WTC11 (cell line): ENCODE data around the gene TECRL. TPM values are rescaled to one million over a fixed set of nuclear protein-coding genes. Genes with fewer than 3 reads are reported as not detected.

ENCODE experiments used
- ATAC-seq: fragments of 200-7000 bp; cut with Tn5 transposase; 2 replicates; pipeline ENCODE4 v1.10.0; 2021; ENCODE audit warnings: mild to moderate bottlenecking, moderate library complexity
- CTCF ChIA-PET: fragments of 300-600 bp; sonication (Branson Sonifier 250); formaldehyde crosslinking; loops from one replicate; lab custom pipeline; 2021; ENCODE audit warnings: antibody characterized with exemption; lab: Charles Lee
- POLR2A ChIA-PET: fragments of 350-600 bp; sonication (Branson Sonifier 250); formaldehyde crosslinking; loops from one replicate; lab custom pipeline; 2021; ENCODE audit warnings: antibody characterized with exemption; lab: Charles Lee
- DNase-seq: peaks from one replicate; pipeline ENCODE4 v3.0.0; 2021; ENCODE audit warnings: low spot score
- H3K27ac Mint-ChIP-seq: 2 replicates; pipeline ENCODE4 v1.8.0; 2021; ENCODE audit warnings: mixed read lengths
- H3K27me3 Mint-ChIP-seq: 2 replicates; pipeline ENCODE4 v1.8.0; 2021; ENCODE audit warnings: low read depth, mild to moderate bottlenecking, moderate library complexity, mixed read lengths
- H3K36me3 Mint-ChIP-seq: 2 replicates; pipeline ENCODE4 v1.8.0; 2021; ENCODE audit warnings: mixed read lengths
- H3K4me1 Mint-ChIP-seq: 2 replicates; pipeline ENCODE4 v1.8.0; 2022; ENCODE audit warnings: mixed read lengths
- H3K4me3 Mint-ChIP-seq: 2 replicates; pipeline ENCODE4 v1.8.0; 2021; ENCODE audit warnings: mild to moderate bottlenecking, moderate library complexity, mixed read lengths
- H3K9me3 Mint-ChIP-seq: 2 replicates; pipeline ENCODE4 v1.8.0; 2021; ENCODE audit warnings: mixed read lengths
- CREB1 ChIP-seq: sonication (generic); formaldehyde crosslinking; IDR thresholded peaks from 2 replicates; pipeline ENCODE4 v1.8.0; 2023; ENCODE audit warnings: mild to moderate bottlenecking, missing genetic modification reagents
- CREM ChIP-seq: sonication (generic); formaldehyde crosslinking; IDR thresholded peaks from 2 replicates; pipeline ENCODE4 v1.8.1; 2022; ENCODE audit warnings: mild to moderate bottlenecking, missing genetic modification reagents, moderate library complexity
- ETV6 ChIP-seq: sonication (generic); formaldehyde crosslinking; IDR thresholded peaks from 2 replicates; pipeline ENCODE4 v1.8.1; 2022; ENCODE audit warnings: mild to moderate bottlenecking, missing genetic modification reagents
- FOXP1 ChIP-seq: sonication (generic); formaldehyde crosslinking; IDR thresholded peaks from 2 replicates; pipeline ENCODE4 v1.8.0; 2022; ENCODE audit warnings: missing genetic modification reagents, mild to moderate bottlenecking, moderate library complexity, borderline replicate concordance
- NFYB ChIP-seq: sonication (generic); formaldehyde crosslinking; conservative IDR thresholded peaks from 2 replicates; pipeline ENCODE4 v1.8.0; 2022; ENCODE audit warnings: low read depth, missing genetic modification reagents
- NR2C2 ChIP-seq: sonication (generic); formaldehyde crosslinking; IDR thresholded peaks from 2 replicates; pipeline ENCODE4 v1.8.0; 2022; ENCODE audit warnings: mild to moderate bottlenecking, missing genetic modification reagents
- PRRX2 ChIP-seq: fragments of 250-450 bp; sonication (Bioruptor Pico); IDR thresholded peaks from 2 replicates; pipeline ENCODE4 v1.8.0; 2021; ENCODE audit warnings: mild to moderate bottlenecking
- RELA ChIP-seq: sonication (generic); formaldehyde crosslinking; IDR thresholded peaks from 2 replicates; pipeline ENCODE4 v1.8.1; 2022; ENCODE audit warnings: missing genetic modification reagents, mild to moderate bottlenecking, borderline replicate concordance
- TCF7 ChIP-seq: sonication (generic); formaldehyde crosslinking; IDR thresholded peaks from 2 replicates; pipeline ENCODE4 v1.8.0; 2022; ENCODE audit warnings: mild to moderate bottlenecking, low read depth, missing genetic modification reagents, moderate library complexity
- TEAD4 ChIP-seq: sonication (generic); formaldehyde crosslinking; IDR thresholded peaks from 2 replicates; pipeline ENCODE4 v1.8.0; 2022; ENCODE audit warnings: mild to moderate bottlenecking, missing genetic modification reagents
- ZNF138 ChIP-seq: sonication (generic); formaldehyde crosslinking; conservative IDR thresholded peaks from 2 replicates; pipeline ENCODE4 v1.8.1; 2022; ENCODE audit warnings: mild to moderate bottlenecking, moderate library complexity, missing genetic modification reagents
- ZNF232 ChIP-seq: sonication (generic); formaldehyde crosslinking; IDR thresholded peaks from 2 replicates; pipeline ENCODE4 v1.8.0; 2022; ENCODE audit warnings: mild to moderate bottlenecking, missing genetic modification reagents
- ZNF263 ChIP-seq: sonication (generic); formaldehyde crosslinking; IDR thresholded peaks from 2 replicates; pipeline ENCODE4 v1.8.1; 2022; ENCODE audit warnings: low read depth, mild to moderate bottlenecking, moderate library complexity, missing genetic modification reagents
- ZNF671 ChIP-seq: fragments of 250-450 bp; sonication (Bioruptor Pico); IDR thresholded peaks from 2 replicates; pipeline ENCODE4 v1.8.0; 2021; ENCODE audit warnings: mild to moderate bottlenecking
- total RNA-seq: library from RNA; stranded (reverse); gene quantifications from 3 replicates; pipeline ENCODE4 v1.2.3, GENCODE V29; 2021
- TF ChIP-seq, protein P1 (sequence below): fragments of 250-450 bp; sonication (Bioruptor Pico); IDR thresholded peaks from 2 replicates; pipeline ENCODE4 v1.9.0; 2021; ENCODE audit warnings: moderate library complexity, mild to moderate bottlenecking, inconsistent platforms, borderline replicate concordance
- TF ChIP-seq, protein P2 (sequence below): sonication (generic); formaldehyde crosslinking; conservative IDR thresholded peaks from 2 replicates; pipeline ENCODE4 v1.8.1; 2023; ENCODE audit warnings: mild to moderate bottlenecking, low read depth, missing genetic modification reagents, moderate library complexity
- TF ChIP-seq, protein P3 (sequence below): sonication (generic); formaldehyde crosslinking; IDR thresholded peaks from 2 replicates; pipeline ENCODE4 v1.8.1; 2023; ENCODE audit warnings: mild to moderate bottlenecking, missing genetic modification reagents
- TF ChIP-seq, protein P4 (sequence below): sonication (generic); formaldehyde crosslinking; IDR thresholded peaks from 2 replicates; pipeline ENCODE4 v1.8.0; 2022; ENCODE audit warnings: mild to moderate bottlenecking, missing genetic modification reagents
- TF ChIP-seq, protein P5 (sequence below): sonication (generic); formaldehyde crosslinking; IDR thresholded peaks from 2 replicates; pipeline ENCODE4 v1.8.1; 2022; ENCODE audit warnings: mild to moderate bottlenecking, moderate library complexity, missing genetic modification reagents
- TF ChIP-seq, protein P6 (sequence below): sonication (generic); formaldehyde crosslinking; IDR thresholded peaks from 2 replicates; pipeline ENCODE4 v1.8.1; 2022; ENCODE audit warnings: mild to moderate bottlenecking, missing genetic modification reagents, moderate library complexity, borderline replicate concordance
- TF ChIP-seq, protein P7 (sequence below): sonication (generic); formaldehyde crosslinking; IDR thresholded peaks from 2 replicates; pipeline ENCODE4 v1.8.1; 2023; ENCODE audit warnings: mild to moderate bottlenecking, missing genetic modification reagents, moderate library complexity

The TECRL gene
- total RNA-seq, 1 experiment from 2014 or later: not detected

DNA sequence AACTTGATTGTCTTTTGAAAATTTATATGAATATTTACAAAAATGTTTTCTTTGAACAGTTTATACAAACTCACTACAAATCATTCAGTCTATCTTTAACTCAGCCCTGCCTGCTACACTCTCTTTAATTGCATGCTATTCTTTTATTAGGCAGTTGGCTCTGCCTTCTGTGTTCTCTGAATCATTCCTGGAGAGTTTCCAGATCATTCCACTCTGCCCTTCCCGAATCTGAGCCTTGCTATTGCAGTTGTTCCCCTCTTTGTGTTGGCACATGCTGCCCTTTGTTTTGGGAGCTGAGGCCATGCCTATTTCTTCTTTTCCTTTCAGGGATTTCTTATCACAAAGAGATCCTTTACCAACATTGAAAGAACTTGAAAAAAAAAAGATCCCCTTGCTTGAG, 8.7 kb upstream of the TECRL start:
- Mint-ChIP-seq H3K4me1 (peaks cover 6% of the 10 kb centered on the region; the same call in 1 of the 2 replicates), H3K27me3 (no peaks in the 10 kb centered on the region), H3K4me3 (no peak overlapping the region), H3K9me3 (no peaks in the 10 kb centered on the region), H3K27ac (peak overlapping the region; percentile 71), H3K36me3 (no peaks in the 10 kb centered on the region)
- no peak for DNase-seq
- ATAC-seq: no peak
- TF ChIP-seq CREB1 (CRISPR knock-in tag) (no peak), RELA (CRISPR knock-in tag) (no peak), ZNF232 (CRISPR knock-in tag) (no peak), PRRX2 (CRISPR knock-in tag) (no peak), NR2C2 (CRISPR knock-in tag) (no peak)
- TF ChIP-seq, protein P1, sequence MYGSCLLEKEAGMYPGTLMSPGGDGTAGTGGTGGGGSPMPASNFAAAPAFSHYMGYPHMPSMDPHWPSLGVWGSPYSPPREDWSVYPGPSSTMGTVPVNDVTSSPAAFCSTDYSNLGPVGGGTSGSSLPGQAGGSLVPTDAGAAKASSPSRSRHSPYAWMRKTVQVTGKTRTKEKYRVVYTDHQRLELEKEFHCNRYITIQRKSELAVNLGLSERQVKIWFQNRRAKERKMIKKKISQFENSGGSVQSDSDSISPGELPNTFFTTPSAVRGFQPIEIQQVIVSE (CRISPR knock-in tag): no peak
- TF ChIP-seq, protein P2, sequence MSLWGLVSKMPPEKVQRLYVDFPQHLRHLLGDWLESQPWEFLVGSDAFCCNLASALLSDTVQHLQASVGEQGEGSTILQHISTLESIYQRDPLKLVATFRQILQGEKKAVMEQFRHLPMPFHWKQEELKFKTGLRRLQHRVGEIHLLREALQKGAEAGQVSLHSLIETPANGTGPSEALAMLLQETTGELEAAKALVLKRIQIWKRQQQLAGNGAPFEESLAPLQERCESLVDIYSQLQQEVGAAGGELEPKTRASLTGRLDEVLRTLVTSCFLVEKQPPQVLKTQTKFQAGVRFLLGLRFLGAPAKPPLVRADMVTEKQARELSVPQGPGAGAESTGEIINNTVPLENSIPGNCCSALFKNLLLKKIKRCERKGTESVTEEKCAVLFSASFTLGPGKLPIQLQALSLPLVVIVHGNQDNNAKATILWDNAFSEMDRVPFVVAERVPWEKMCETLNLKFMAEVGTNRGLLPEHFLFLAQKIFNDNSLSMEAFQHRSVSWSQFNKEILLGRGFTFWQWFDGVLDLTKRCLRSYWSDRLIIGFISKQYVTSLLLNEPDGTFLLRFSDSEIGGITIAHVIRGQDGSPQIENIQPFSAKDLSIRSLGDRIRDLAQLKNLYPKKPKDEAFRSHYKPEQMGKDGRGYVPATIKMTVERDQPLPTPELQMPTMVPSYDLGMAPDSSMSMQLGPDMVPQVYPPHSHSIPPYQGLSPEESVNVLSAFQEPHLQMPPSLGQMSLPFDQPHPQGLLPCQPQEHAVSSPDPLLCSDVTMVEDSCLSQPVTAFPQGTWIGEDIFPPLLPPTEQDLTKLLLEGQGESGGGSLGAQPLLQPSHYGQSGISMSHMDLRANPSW (CRISPR knock-in tag): no peak
- TF ChIP-seq, protein P3, sequence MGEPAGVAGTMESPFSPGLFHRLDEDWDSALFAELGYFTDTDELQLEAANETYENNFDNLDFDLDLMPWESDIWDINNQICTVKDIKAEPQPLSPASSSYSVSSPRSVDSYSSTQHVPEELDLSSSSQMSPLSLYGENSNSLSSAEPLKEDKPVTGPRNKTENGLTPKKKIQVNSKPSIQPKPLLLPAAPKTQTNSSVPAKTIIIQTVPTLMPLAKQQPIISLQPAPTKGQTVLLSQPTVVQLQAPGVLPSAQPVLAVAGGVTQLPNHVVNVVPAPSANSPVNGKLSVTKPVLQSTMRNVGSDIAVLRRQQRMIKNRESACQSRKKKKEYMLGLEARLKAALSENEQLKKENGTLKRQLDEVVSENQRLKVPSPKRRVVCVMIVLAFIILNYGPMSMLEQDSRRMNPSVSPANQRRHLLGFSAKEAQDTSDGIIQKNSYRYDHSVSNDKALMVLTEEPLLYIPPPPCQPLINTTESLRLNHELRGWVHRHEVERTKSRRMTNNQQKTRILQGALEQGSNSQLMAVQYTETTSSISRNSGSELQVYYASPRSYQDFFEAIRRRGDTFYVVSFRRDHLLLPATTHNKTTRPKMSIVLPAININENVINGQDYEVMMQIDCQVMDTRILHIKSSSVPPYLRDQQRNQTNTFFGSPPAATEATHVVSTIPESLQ: no peak
- POLR2A ChIA-PET: interaction anchor here (0.5 kb wide), 1 partner anchor 24 kb away, joined by 3 read pairs; no protein-coding TSS in a partner anchor
- CTCF ChIA-PET: no interaction called here

DNA sequence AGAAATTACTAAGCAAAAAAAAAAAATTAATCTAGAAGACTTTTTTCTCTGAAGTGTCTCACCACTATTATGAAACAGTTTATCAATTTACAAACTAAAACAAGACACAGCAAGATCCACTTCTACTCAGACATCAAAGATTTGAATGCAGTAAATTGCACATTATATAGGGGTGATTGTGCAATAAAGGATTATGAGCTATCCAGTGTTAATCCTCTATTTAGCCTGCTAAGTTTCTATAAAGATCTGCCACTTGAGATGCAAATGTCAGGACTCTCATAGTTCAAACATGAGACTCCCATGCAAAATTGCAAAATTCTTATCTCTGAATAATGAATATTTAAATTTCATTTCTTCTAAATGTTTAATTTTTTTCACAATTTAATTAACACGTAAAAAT, 2.2 kb downstream of the TECRL start:
- CTCF ChIA-PET: no interaction called here
- TF ChIP-seq TEAD4: no peak
- TF ChIP-seq ZNF138 (CRISPR knock-in tag): no peak
- TF ChIP-seq, protein P4, sequence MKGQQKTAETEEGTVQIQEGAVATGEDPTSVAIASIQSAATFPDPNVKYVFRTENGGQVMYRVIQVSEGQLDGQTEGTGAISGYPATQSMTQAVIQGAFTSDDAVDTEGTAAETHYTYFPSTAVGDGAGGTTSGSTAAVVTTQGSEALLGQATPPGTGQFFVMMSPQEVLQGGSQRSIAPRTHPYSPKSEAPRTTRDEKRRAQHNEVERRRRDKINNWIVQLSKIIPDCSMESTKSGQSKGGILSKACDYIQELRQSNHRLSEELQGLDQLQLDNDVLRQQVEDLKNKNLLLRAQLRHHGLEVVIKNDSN: no peak
- no peak for TF ChIP-seq NFYB (CRISPR knock-in tag)
- TF ChIP-seq, protein P2 (CRISPR knock-in tag): no peak
- no peak for TF ChIP-seq FOXP1 (CRISPR knock-in tag)
- TF ChIP-seq, protein P5, sequence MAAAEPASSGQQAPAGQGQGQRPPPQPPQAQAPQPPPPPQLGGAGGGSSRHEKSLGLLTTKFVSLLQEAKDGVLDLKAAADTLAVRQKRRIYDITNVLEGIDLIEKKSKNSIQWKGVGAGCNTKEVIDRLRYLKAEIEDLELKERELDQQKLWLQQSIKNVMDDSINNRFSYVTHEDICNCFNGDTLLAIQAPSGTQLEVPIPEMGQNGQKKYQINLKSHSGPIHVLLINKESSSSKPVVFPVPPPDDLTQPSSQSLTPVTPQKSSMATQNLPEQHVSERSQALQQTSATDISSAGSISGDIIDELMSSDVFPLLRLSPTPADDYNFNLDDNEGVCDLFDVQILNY (CRISPR knock-in tag): no peak
- TF ChIP-seq TCF7 (CRISPR knock-in tag): no peak
- TF ChIP-seq, protein P6, sequence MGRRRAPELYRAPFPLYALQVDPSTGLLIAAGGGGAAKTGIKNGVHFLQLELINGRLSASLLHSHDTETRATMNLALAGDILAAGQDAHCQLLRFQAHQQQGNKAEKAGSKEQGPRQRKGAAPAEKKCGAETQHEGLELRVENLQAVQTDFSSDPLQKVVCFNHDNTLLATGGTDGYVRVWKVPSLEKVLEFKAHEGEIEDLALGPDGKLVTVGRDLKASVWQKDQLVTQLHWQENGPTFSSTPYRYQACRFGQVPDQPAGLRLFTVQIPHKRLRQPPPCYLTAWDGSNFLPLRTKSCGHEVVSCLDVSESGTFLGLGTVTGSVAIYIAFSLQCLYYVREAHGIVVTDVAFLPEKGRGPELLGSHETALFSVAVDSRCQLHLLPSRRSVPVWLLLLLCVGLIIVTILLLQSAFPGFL (CRISPR knock-in tag): no peak
- no peak for TF ChIP-seq ZNF263 (CRISPR knock-in tag)
- no peak for TF ChIP-seq ETV6 (CRISPR knock-in tag)
- TF ChIP-seq ZNF671: no peak
- no peak for TF ChIP-seq CREM (CRISPR knock-in tag)
- TF ChIP-seq, protein P7, sequence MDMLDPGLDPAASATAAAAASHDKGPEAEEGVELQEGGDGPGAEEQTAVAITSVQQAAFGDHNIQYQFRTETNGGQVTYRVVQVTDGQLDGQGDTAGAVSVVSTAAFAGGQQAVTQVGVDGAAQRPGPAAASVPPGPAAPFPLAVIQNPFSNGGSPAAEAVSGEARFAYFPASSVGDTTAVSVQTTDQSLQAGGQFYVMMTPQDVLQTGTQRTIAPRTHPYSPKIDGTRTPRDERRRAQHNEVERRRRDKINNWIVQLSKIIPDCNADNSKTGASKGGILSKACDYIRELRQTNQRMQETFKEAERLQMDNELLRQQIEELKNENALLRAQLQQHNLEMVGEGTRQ: no peak
- Mint-ChIP-seq H3K9me3 (no peaks in the 10 kb centered on the region), H3K4me1 (no peaks in the 10 kb centered on the region), H3K27ac (no peak overlapping the region), H3K27me3 (no peaks in the 10 kb centered on the region), H3K4me3 (no peak overlapping the region), H3K36me3 (no peaks in the 10 kb centered on the region)
- DNase-seq (no peak), ATAC-seq (no peak)
- POLR2A ChIA-PET: no interaction called here
